ENCODE measurements around the gene PKIB. TPM values are rescaled to one million over a fixed set of nuclear protein-coding genes. Genes with fewer than 3 reads are reported as not detected.

Gene PKIB
- total RNA-seq, 4 donors from 2014 or later, result 0.26 to 6.7 (median 3.2) TPM

- Histone ChIP-seq H3K27me3 (no peaks in the 10 kb centered on the region), H3K27ac (no peak overlapping the region), H3K4me1 (no peaks in the 10 kb centered on the region), H3K9me3 (no peaks in the 10 kb centered on the region), H3K4me3 (no peak overlapping the region), H3K36me3 (no peaks in the 10 kb centered on the region)
- TF ChIP-seq CTCF (IDR thresholded peaks at IDR 0.05) (no peak), POLR2A (IDR thresholded peaks at IDR 0.05) (no peak)
- 92 to 100% methylated on average over 1 of the region's 1 CpG for WGBS, 2 donors
- intact Hi-C loops (cut with DNase I), result no loop called here
- no peak for DNase-seq
Observed at GRCh38 chr6:122676146-122676545, 65.9 kb downstream of the PKIB start.

- intact Hi-C loops (cut with DNase I), result no loop called here
- Histone ChIP-seq H3K9me3 (no peaks in the 10 kb centered on the region), H3K36me3 (no peaks in the 10 kb centered on the region), H3K27ac (no peak overlapping the region), H3K4me1 (no peaks in the 10 kb centered on the region), H3K4me3 (no peak overlapping the region), H3K27me3 (no peaks in the 10 kb centered on the region)
- 68 to 81% methylated on average over 2 of the region's 2 CpGs for WGBS, 2 donors
- TF ChIP-seq CTCF (IDR thresholded peaks at IDR 0.05) (no peak), POLR2A (IDR thresholded peaks at IDR 0.05) (no peak)
- DNase-seq, result no peak
Observed at GRCh38 chr6:122676688-122677087, 66.5 kb downstream of the PKIB start.

GRCh38 chr6:122677406-122677805 lies 67.2 kb downstream of the PKIB start:
- Histone ChIP-seq H3K4me1 (no peaks in the 10 kb centered on the region), H3K36me3 (no peaks in the 10 kb centered on the region), H3K27ac (no peak overlapping the region), H3K27me3 (no peaks in the 10 kb centered on the region), H3K9me3 (no peaks in the 10 kb centered on the region), H3K4me3 (no peak overlapping the region)
- TF ChIP-seq POLR2A (IDR thresholded peaks at IDR 0.05), result no peak
- no peak for TF ChIP-seq CTCF (IDR thresholded peaks at IDR 0.05)
- intact Hi-C loops (cut with DNase I), result no loop called here
- WGBS, 2 donors, result 83 to 86% methylated on average over 1 of the region's 1 CpG
- DNase-seq, result no peak

GRCh38 chr6:122678841-122679240 lies 68.6 kb downstream of the PKIB start:
- no peaks in the 10 kb centered on the region for H3K36me3 ChIP-seq
- intact Hi-C loops (cut with DNase I), result no loop called here
- no peaks in the 10 kb centered on the region for H3K4me1 ChIP-seq
- no peak for DNase-seq
- 50 to 62% methylated on average over 3 of the region's 3 CpGs for WGBS, 2 donors
- no peak overlapping the region for H3K4me3 ChIP-seq
- TF ChIP-seq CTCF (IDR thresholded peaks at IDR 0.05), result no peak
- TF ChIP-seq POLR2A (IDR thresholded peaks at IDR 0.05), result no peak
- H3K9me3 ChIP-seq, result no peaks in the 10 kb centered on the region
- no peak overlapping the region for H3K27ac ChIP-seq
- H3K27me3 ChIP-seq, result no peaks in the 10 kb centered on the region

GRCh38 chr6:122681705-122682104 lies 71.5 kb downstream of the PKIB start:
- no peaks in the 10 kb centered on the region for H3K27me3 ChIP-seq
- TF ChIP-seq CTCF (IDR thresholded peaks at IDR 0.05), result no peak
- TF ChIP-seq POLR2A (IDR thresholded peaks at IDR 0.05), result no peak
- WGBS, 2 donors, result 80 to 84% methylated on average over 3 of the region's 3 CpGs
- H3K9me3 ChIP-seq, result no peaks in the 10 kb centered on the region
- DNase-seq, result no peak
- H3K36me3 ChIP-seq, result no peaks in the 10 kb centered on the region
- H3K27ac ChIP-seq, result no peak overlapping the region
- intact Hi-C loops (cut with DNase I), result no loop called here
- no peaks in the 10 kb centered on the region for H3K4me1 ChIP-seq
- no peak overlapping the region for H3K4me3 ChIP-seq

Measured in esophagus squamous epithelium (tissue), 5 donors.